ENCODE data around the gene PIN1.
A peak's percentile ranks its signal among the peaks of the same experiment; 100 is the strongest.
"Not testable (repeated sequence)": the region's sequence is repeated elsewhere in the genome, so short reads cannot be mapped to it uniquely, and the experiment has no call there.

PIN1 gene

GRCh38 chr19:9818734-9819595 is 16.2 kb upstream of the PIN1 start, which contains the start of gene FBXL12:
Gene FBXL12, minus strand, starts transcription at chr19:9819079. Its CDS starts 266 bp downstream, at chr19:9818813.
- peak; percentile 100 for DNase-seq

GRCh38 chr19:9819596-9819909 is 15.6 kb upstream of the PIN1 start:
- no peak for DNase-seq

DNA sequence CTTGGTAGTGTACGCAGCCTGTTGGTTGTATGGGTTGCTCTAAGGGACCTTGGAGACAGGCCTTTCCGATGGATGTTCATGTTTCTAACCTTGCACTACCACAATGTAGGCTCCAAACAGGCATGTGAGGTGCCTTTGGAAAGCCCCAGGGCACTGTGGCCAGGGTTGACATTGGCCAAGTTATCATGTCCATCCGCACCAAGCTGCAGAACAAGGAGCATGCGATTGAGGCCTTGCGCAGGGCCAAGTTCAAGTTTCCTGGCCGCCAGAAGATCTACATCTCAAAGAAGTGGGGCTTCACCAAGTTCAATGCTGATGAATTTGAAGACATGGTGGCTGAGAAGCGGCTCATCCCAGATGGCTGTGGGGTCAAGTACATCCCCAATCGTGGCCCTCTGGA is 15.1 kb upstream of the PIN1 start:
- not testable (repeated sequence) for DNase-seq

GRCh38 chr19:9823816-9824215 is 11.3 kb upstream of the PIN1 start:
- no peak for DNase-seq

GRCh38 chr19:9827289-9828238 is 7.6 kb upstream of the PIN1 start, which contains the start of gene UBL5:
Gene UBL5, plus strand, starts transcription at chr19:9827918. Its CDS starts 420 bp downstream, at chr19:9828338.
- DNase-seq, result peak; percentile 87

GRCh38 chr19:9828551-9829063 is 6.5 kb upstream of the PIN1 start:
- DNase-seq, result no peak

GRCh38 chr19:9834307-9834725 is 802 bp upstream of the PIN1 start:
- no peak for DNase-seq

GRCh38 chr19:9835507-9835949 is 410 bp downstream of the PIN1 start:
- DNase-seq, result no peak

- no peak for DNase-seq
Measured at GRCh38 chr19:9836021-9836420, 903 bp downstream of the PIN1 start.

DNA sequence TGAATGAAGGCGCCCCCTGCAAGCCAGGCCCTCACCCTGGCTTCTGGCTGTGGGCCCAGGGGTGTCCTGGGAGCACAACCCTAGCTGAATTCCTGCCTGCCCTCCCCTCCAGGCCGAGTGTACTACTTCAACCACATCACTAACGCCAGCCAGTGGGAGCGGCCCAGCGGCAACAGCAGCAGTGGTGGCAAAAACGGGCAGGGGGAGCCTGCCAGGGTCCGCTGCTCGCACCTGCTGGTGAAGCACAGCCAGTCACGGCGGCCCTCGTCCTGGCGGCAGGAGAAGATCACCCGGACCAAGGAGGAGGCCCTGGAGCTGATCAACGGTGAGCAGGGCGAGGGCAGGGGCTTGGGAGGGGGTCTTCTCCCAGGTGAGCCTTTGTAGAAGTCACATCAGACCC is 3.2 kb downstream of the PIN1 start:
- no peak for DNase-seq

DNA sequence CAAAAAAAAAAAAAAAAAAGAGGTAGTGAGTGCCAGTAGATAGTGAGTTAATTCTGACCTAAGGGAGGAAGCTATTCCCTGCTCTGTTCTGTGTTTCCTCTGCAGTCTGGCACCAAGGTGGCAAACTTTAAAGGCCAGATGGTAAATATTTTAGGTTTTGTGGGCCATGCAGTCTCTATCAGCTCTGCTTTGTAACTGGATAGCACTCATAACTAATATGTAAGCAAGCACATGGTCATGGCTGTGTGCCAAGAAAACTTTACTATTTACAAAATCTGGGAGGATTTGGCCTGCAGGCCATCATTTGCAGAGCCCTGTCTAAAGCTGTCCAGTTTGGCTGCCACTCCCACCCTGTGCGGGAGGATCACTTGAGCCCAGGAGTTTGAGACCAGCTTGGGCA is 4.3 kb downstream of the PIN1 start:
- DNase-seq, result no peak

- DNase-seq, result no peak
Measured at GRCh38 chr19:9842834-9843625, 7.9 kb downstream of the PIN1 start.

DNA sequence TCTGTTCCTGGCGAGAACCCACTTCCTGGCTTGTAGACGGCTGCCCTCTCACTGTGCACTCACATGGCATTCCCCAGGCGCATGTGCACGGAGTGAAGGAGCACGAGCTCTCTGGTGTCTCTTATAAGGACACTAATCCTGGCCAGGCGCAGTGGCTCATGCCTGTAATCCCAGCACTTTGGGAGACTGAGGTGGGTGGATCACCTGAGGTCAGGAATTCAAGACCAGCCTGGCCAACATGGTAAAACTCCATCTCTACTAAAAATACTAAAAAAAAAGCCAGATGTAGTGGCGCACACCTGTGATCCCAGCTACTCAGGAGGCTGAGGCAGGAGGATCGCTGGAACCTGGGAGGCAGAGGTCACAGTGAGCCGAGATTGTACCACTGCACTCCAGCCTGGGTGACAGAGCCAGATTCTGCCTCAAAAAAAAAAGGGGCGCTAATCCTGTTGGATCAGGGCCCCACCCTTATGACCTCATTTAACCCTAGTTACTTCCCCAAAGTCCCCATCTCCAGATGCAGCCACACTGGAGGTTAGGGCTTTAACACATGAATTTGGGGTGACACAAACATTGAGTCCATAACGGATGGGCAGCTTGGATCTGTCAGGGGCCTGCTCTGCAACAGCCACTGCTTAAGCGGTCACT is 8.6 kb downstream of the PIN1 start:
- DNase-seq, result not testable (repeated sequence)

DNA sequence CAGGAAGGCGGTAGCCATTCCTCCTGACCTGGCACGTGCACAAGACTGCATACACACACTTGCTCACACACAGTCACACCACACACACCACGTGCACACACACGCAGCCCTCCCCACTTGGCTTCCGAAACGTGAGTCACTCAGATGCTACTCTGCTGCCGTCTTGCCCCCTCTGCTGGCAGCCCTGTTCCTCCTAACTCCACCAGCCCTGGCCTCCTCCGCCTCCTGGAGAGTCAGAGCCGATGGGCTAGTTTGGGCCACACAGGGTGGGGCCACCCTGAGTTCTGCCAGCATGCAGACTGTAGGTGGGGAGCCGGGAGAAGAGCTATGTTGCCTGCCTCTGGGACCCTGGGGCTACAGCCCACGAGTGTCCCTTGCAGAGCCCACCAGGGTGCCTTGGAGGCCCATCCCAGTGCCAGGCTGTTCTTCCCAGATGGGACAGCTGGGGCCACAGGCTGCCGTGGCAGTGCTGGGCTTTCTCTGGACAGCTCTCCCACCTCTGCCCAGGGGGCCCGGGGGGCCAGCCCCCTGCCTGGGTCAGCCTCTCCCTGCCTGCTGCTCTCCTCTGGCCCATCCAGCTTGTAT is 12.1 kb downstream of the PIN1 start:
- DNase-seq, result no peak

DNA sequence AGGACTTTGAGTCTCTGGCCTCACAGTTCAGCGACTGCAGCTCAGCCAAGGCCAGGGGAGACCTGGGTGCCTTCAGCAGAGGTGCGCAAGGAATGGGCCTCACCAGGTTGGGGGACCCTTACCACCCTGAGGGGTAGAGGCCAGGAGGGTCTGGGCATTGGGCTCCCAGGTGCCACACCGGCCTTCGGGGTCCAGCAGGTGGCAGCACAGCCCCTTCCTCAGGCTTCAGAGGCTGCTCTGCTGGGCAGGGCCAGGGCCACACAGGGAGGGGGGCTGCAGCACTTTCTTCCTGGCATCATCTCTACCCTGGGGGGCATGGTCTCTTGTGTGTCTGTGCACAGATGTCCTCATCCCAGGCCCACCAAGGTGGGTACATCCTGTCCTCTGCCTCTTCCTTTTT is 12.9 kb downstream of the PIN1 start:
- no peak for DNase-seq

DNA sequence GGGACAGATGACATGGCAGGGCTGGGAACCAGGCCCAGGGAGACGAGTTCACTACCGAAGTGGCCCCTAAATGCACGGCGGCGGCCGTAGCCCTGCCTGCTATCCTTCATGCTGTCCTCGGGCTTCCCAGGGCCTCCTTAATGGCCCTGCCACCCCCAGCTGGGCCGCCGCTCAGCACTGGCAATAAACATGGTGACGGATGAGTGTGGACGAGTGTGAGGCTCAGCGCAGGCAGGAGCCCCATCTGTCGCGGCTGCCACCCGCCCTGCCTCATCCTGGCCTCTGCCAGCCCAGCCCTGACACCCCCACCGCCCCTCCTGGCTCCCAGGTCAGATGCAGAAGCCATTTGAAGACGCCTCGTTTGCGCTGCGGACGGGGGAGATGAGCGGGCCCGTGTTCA is 13.6 kb downstream of the PIN1 start:
- DNase-seq, result no peak

- no peak for DNase-seq
Measured at GRCh38 chr19:9849791-9850190, 14.7 kb downstream of the PIN1 start.

DNA sequence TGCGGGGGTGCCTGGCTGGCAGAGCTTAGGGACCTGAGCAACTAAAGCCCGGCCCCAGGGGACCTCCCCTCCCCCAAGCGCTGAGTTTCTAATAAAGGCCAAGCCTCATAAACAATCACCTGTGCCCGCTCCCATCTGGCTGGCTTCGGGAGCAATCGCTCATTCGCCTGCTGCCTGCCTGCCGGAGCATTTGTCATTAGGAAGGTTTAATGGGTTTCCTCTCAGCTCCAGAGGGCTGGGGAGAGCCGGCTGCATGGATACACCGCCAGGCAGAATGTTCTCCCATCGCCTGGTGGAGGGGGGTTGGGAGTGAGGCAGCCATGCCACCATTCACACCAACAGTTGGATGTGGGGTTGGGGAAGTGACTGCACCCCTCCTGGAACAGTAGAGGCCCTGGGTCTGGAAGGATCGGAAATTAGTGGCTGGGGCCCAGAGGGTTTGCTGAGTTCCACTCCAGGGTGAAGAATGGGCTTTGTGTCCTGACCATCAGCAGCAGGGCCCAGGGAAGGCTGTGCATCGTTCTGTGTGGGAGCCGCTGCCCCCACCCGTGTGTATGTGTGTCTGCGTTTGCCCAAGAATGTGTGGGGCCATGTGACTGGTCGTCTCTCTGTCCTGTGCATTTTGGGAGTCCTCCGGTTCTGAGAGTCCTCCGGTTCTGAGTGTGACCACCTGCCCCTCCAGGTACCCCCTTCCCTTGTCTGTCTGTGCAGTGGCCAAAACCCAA is 15.3 kb downstream of the PIN1 start:
- no peak for DNase-seq

- no peak for DNase-seq
Measured at GRCh38 chr19:9854282-9854846, 19.2 kb downstream of the PIN1 start.

DNA sequence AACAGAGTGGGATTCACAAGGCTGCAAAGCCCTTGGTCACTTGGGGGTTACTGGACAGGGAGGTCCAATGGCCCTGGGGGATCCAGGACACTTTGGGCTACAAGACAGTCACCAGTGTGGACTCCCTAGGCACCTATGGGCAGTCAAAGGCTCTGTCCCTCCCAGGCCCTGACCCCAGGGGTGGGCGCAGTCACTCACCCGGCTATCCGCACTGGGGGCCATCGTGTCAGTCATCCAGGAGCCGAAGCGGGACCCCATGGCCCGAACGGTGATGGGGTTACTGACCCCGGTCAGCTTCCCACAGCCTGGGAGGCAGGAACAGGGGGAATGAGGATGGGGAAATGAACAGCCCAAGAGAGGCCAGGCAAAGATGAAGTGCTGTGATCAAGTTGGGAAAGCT is 21.5 kb downstream of the PIN1 start:
- no peak for DNase-seq

Data from activated T-cell treated with anti-CD3 and anti-CD28 coated beads for 4 hours (primary cell).